CD14-positive monocyte (primary cell): Measurements from ENCODE around the gene SERPINB12. TPM values are rescaled to one million over a fixed set of nuclear protein-coding genes. Genes with fewer than 3 reads are reported as not detected.
A peak's percentile ranks its signal among the peaks of the same experiment; 100 is the strongest.

Experiments used
- DNase-seq, 3 donors: peaks; one replicate each; pipeline ENCODE4 v3.0.0-alpha.2; 2011 to 2022
- H2AFZ ChIP-seq: 2 replicates; pipeline ENCODE4 v1.6.0; 2012; ENCODE audit warnings: mild to moderate bottlenecking, low read depth, low read length, inconsistent platforms; ENCODE audit not compliant: insufficient read depth, poor library complexity, severe bottlenecking
- H3K27ac ChIP-seq, 2 donors: 1 replicate in 1 of 2; 2 replicates in 1 of 2; pipeline ENCODE4 v1.5.1; 2012 to 2013; ENCODE audit warnings: low read length in 2 of 2, control low read depth in 1 of 2, inconsistent platforms in 1 of 2, low read depth in 1 of 2, mild to moderate bottlenecking in 1 of 2
- H3K27me3 ChIP-seq, 2 donors: one replicate each; pipeline versions ENCODE4 v1.6.0 to v1.6.1; 2011 to 2013; ENCODE audit warnings: low read length in 2 of 2; ENCODE audit not compliant: control insufficient read depth in 2 of 2, insufficient read depth in 2 of 2
- H3K36me3 ChIP-seq, 2 donors: replicated peaks in 1 of 2; 1 replicate in 1 of 2; 2 replicates in 1 of 2; pipeline versions ENCODE4 v1.5.1 to v1.6.1; 2012 to 2013; ENCODE audit warnings: low read length in 2 of 2, control low read depth in 1 of 2, inconsistent platforms in 1 of 2, mild to moderate bottlenecking in 1 of 2; ENCODE audit not compliant: insufficient read depth in 2 of 2, control insufficient read depth in 1 of 2
- H3K4me1 ChIP-seq, 2 donors: 1 replicate in 1 of 2; 2 replicates in 1 of 2; pipeline versions ENCODE4 v1.5.1 to v1.6.1; 2012 to 2013; ENCODE audit warnings: low read length in 2 of 2, control low read depth in 1 of 2, inconsistent platforms in 1 of 2, mild to moderate bottlenecking in 1 of 2, moderate library complexity in 1 of 2; ENCODE audit not compliant: insufficient read depth in 2 of 2, control insufficient read depth in 1 of 2
- H3K4me2 ChIP-seq: replicated peaks from 2 replicates; pipeline ENCODE3; 2012; ENCODE audit warnings: low read length, moderate library complexity, mild to moderate bottlenecking; ENCODE audit not compliant: poor library complexity, severe bottlenecking; ENCODE audit errors: extremely low read depth
- H3K4me3 ChIP-seq, 3 experiments: fragments of 200-600 bp in 1 of 3; sonication (generic) in 1 of 3; replicated peaks in 1 of 3; 1 replicate in 2 of 3; 2 replicates in 1 of 3; pipeline ENCODE4 v1.5.1; 2011 to 2013; ENCODE audit warnings: low read length in 3 of 3, mild to moderate bottlenecking in 3 of 3, control low read depth in 2 of 3, low read depth in 2 of 3, inconsistent platforms in 1 of 3, moderate library complexity in 1 of 3
- H3K79me2 ChIP-seq: 2 replicates; pipeline ENCODE4 v1.6.0; 2012; ENCODE audit warnings: mild to moderate bottlenecking, control low read depth, inconsistent platforms, low read length, moderate library complexity; ENCODE audit not compliant: insufficient read depth
- H3K9ac ChIP-seq: 2 replicates; pipeline ENCODE4 v1.6.0; 2017; ENCODE audit warnings: low read length, mild to moderate bottlenecking; ENCODE audit not compliant: insufficient read depth, poor library complexity, severe bottlenecking
- H3K9me3 ChIP-seq, 2 donors: replicated peaks in 1 of 2; 1 replicate in 1 of 2; 2 replicates in 1 of 2; pipeline versions ENCODE4 v1.5.1 to v1.6.1; 2012 to 2013; ENCODE audit warnings: low read length in 2 of 2, control low read depth in 1 of 2; ENCODE audit not compliant: control insufficient read depth in 1 of 2, insufficient read depth in 1 of 2
- H4K20me1 ChIP-seq: 2 replicates; pipeline ENCODE4 v1.6.0; 2012; ENCODE audit warnings: mild to moderate bottlenecking, low read length, control low read depth, moderate library complexity; ENCODE audit not compliant: insufficient read depth
- H3K27ac Mint-ChIP-seq, 7 donors: one replicate each; pipeline ENCODE4 v1.8.0; 2020; ENCODE audit warnings: mild to moderate bottlenecking in 7 of 7, mixed read lengths in 7 of 7, moderate library complexity in 6 of 7, inconsistent platforms in 2 of 7
- H3K27me3 Mint-ChIP-seq, 3 donors: one replicate each; pipeline ENCODE4 v1.8.0; 2021 to 2022; ENCODE audit warnings: low read depth in 3 of 3, mild to moderate bottlenecking in 3 of 3, mixed read lengths in 3 of 3, moderate library complexity in 3 of 3, inconsistent platforms in 1 of 3
- H3K36me3 Mint-ChIP-seq, 2 donors: one replicate each; pipeline ENCODE4 v1.8.0; 2020; ENCODE audit warnings: mixed read lengths in 2 of 2, inconsistent platforms in 1 of 2, mild to moderate bottlenecking in 1 of 2
- H3K4me1 Mint-ChIP-seq: one replicate; pipeline ENCODE4 v1.8.0; 2020; ENCODE audit warnings: mild to moderate bottlenecking, mixed read lengths
- H3K4me3 Mint-ChIP-seq, 2 donors: one replicate each; pipeline ENCODE4 v1.8.0; 2020; ENCODE audit warnings: mild to moderate bottlenecking in 2 of 2, mixed read lengths in 2 of 2, moderate library complexity in 1 of 2
- H3K9me3 Mint-ChIP-seq, 7 donors: one replicate each; pipeline ENCODE4 v1.8.0; 2020 to 2022; ENCODE audit warnings: mixed read lengths in 7 of 7, mild to moderate bottlenecking in 6 of 7, moderate library complexity in 6 of 7, inconsistent platforms in 2 of 7
- CTCF ChIP-seq: fragments of 200-600 bp; IDR thresholded peaks from one replicate; pipeline ENCODE4 v1.8.0; 2022; ENCODE audit warnings: antibody characterized with exemption, mild to moderate bottlenecking
- WGBS: methylation state at CpG from one replicate; pipeline ENCODE4 v1.1.5; 2013; ENCODE audit warnings: missing lambda C conversion rate; ENCODE audit not compliant: insufficient coverage; 5-methylcytosine and 5-hydroxymethylcytosine counted together
- intact Hi-C, 2 donors: fragments of 100-400 bp; cut with micrococcal nuclease; formaldehyde crosslinking; loops; one replicate each; pipeline versions ENCODE4 v1.15.0 to v1.15.1; 2023
- polyA plus RNA-seq, 3 donors: library from polyadenylated mRNA; depleted of rRNA in 1 of 3; unstranded in 2 of 3; stranded (reverse) in 1 of 3; fragments of 300-500 nt in 2 of 3; fragments of >200 nt in 1 of 3; fragmentation: Illumina TruSeq in 2 of 3; gene quantifications; 1 replicate in 2 of 3; 2 replicates in 1 of 3; pipeline ENCODE4 v1.2.3, GENCODE V29; 2012 to 2021

SERPINB12 gene
- polyA plus RNA-seq, 3 donors, result not detected

GRCh38 chr18:63559567-63560491, 17.7 kb downstream of the SERPINB12 start:
- TF ChIP-seq CTCF, result no peak
- no peak overlapping the region for H3K4me3 Mint-ChIP-seq
- intact Hi-C loops, result no loop called here

GRCh38 chr18:63562284-63562683, 20.1 kb downstream of the SERPINB12 start:
- no peak for DNase-seq
- no peak overlapping the region for H3K4me3 Mint-ChIP-seq
- Histone ChIP-seq H3K36me3 (no peaks in the 10 kb centered on the region), H3K9me3 (no peaks in the 10 kb centered on the region), H3K4me1 (peaks cover 6 to 11% of the 10 kb centered on the region in 2 donors), H4K20me1 (no peaks in the 10 kb centered on the region), H3K27ac (peak overlapping the region in 1 of 2 donors; percentile 15), H3K9ac (no peak overlapping the region), H2AFZ (no peak overlapping the region), H3K79me2 (no peaks in the 10 kb centered on the region), H3K4me3 (no peak overlapping the region), H3K4me2 (no peak overlapping the region), H3K27me3 (no peaks in the 10 kb centered on the region)
- no peak for TF ChIP-seq CTCF
- H3K36me3 Mint-ChIP-seq, result no peaks in the 10 kb centered on the region
- H3K27ac Mint-ChIP-seq, result peak overlapping the region in 1 of 7 donors; percentile 31
- peaks cover 1 to 8% (median 2%) of the 10 kb centered on the region in 3 donors for H3K27me3 Mint-ChIP-seq
- intact Hi-C loops, result no loop called here
- 86% methylated on average over 3 of the region's 4 CpGs for WGBS
- peaks cover 0 to 3% (median 0%) of the 10 kb centered on the region in 7 donors for H3K9me3 Mint-ChIP-seq
- H3K4me1 Mint-ChIP-seq, result peaks cover 12% of the 10 kb centered on the region

More at GRCh38 chr18:63559567-63560491, 17.7 kb downstream of the SERPINB12 start:
- no peaks in the 10 kb centered on the region for H3K36me3 Mint-ChIP-seq
- H3K27ac Mint-ChIP-seq, result no peak overlapping the region
- Histone ChIP-seq H3K79me2 (no peaks in the 10 kb centered on the region), H3K9me3 (no peaks in the 10 kb centered on the region), H3K27me3 (no peaks in the 10 kb centered on the region), H3K4me3 (no peak overlapping the region), H2AFZ (no peak overlapping the region), H3K4me2 (no peak overlapping the region), H3K27ac (no peak overlapping the region), H3K36me3 (no peaks in the 10 kb centered on the region), H3K4me1 (peaks cover 6 to 11% of the 10 kb centered on the region in 2 donors), H3K9ac (no peak overlapping the region), H4K20me1 (no peaks in the 10 kb centered on the region)
- H3K9me3 Mint-ChIP-seq, result peaks cover 0 to 3% (median 0%) of the 10 kb centered on the region in 7 donors
- H3K27me3 Mint-ChIP-seq, result peaks cover 1 to 6% (median 2%) of the 10 kb centered on the region in 3 donors
- peaks cover 12% of the 10 kb centered on the region for H3K4me1 Mint-ChIP-seq
- DNase-seq, result no peak
- WGBS, result 97% methylated on average over 4 of the region's 9 CpGs
